Osteocyte (in vitro differentiated cells): ENCODE results near the gene FOXL3. TPM values are rescaled to one million over a fixed set of nuclear protein-coding genes. Genes with fewer than 3 reads are reported as not detected.
"Not testable (repeated sequence)": the region's sequence is repeated elsewhere in the genome, so short reads cannot be mapped to it uniquely, and the experiment has no call there.

ENCODE experiments used
- DNase-seq: peaks from one replicate; pipeline ENCODE4 v3.0.0; 2021; ENCODE audit warnings: mixed read lengths; ENCODE audit not compliant: unreplicated experiment; ENCODE audit errors: extremely low spot score
- H3K27ac Mint-ChIP-seq: one replicate; pipeline ENCODE4 v1.8.0; 2021; ENCODE audit warnings: mild to moderate bottlenecking, mixed read lengths; ENCODE audit not compliant: unreplicated experiment
- H3K27me3 Mint-ChIP-seq: one replicate; pipeline ENCODE4 v1.8.0; 2021; ENCODE audit warnings: mixed read lengths; ENCODE audit not compliant: unreplicated experiment
- H3K36me3 Mint-ChIP-seq: one replicate; pipeline ENCODE4 v1.8.0; 2021; ENCODE audit warnings: mixed read lengths; ENCODE audit not compliant: unreplicated experiment
- H3K4me1 Mint-ChIP-seq: one replicate; pipeline ENCODE4 v1.8.0; 2021; ENCODE audit warnings: mixed read lengths; ENCODE audit not compliant: unreplicated experiment
- H3K4me3 Mint-ChIP-seq: one replicate; pipeline ENCODE4 v1.8.0; 2021; ENCODE audit warnings: mild to moderate bottlenecking, moderate library complexity, mixed read lengths; ENCODE audit not compliant: unreplicated experiment
- H3K9me3 Mint-ChIP-seq: one replicate; pipeline ENCODE4 v1.8.0; 2021; ENCODE audit warnings: mixed read lengths; ENCODE audit not compliant: unreplicated experiment
- total RNA-seq: library from RNA; stranded (reverse); gene quantifications from 2 replicates; pipeline ENCODE4 v1.2.1, GENCODE V29; 2021
- TF ChIP-seq, protein P1 (sequence below): fragments of 200-600 bp; sonication (generic); IDR thresholded peaks from 2 replicates; pipeline ENCODE4 v1.5.0; 2021; ENCODE audit warnings: antibody characterized with exemption, mild to moderate bottlenecking, moderate library complexity

The FOXL3 gene
- total RNA-seq, 1 donor from 2014 or later = not detected

DNA sequence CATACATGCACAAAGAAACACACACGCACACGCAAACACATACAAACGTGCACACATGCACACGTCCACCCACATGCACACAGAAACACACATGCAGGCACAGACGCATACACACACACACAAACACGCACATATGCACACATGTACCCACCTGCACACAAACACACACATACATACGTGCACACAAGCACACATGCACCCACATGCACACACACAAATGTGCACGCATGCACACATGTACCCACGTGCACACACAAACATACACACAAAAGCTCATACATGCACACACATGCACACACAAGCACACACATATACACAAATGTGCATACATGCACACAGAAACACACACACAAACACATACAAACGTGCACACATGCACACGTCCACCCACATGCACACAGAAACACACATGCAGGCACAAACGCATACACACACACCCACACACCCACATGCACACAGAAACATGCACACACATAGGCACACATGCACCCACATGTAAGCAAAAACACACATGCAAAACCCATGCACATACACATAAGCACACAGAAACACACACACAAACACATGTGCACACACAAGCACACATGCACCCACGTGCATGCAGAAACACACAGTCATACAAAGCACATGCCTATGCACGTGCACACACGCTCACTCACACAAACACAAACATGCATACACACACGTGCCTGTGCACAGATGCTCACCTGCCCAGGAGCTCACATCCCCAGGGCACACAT, 44.8 kb downstream of the FOXL3 start:
- H3K4me1 Mint-ChIP-seq = peaks cover 6% of the 10 kb centered on the region
- H3K4me3 Mint-ChIP-seq = no peak overlapping the region
- TF ChIP-seq, protein P1, sequence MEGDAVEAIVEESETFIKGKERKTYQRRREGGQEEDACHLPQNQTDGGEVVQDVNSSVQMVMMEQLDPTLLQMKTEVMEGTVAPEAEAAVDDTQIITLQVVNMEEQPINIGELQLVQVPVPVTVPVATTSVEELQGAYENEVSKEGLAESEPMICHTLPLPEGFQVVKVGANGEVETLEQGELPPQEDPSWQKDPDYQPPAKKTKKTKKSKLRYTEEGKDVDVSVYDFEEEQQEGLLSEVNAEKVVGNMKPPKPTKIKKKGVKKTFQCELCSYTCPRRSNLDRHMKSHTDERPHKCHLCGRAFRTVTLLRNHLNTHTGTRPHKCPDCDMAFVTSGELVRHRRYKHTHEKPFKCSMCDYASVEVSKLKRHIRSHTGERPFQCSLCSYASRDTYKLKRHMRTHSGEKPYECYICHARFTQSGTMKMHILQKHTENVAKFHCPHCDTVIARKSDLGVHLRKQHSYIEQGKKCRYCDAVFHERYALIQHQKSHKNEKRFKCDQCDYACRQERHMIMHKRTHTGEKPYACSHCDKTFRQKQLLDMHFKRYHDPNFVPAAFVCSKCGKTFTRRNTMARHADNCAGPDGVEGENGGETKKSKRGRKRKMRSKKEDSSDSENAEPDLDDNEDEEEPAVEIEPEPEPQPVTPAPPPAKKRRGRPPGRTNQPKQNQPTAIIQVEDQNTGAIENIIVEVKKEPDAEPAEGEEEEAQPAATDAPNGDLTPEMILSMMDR = no peak
- DNase-seq = no peak
- H3K36me3 Mint-ChIP-seq = no peaks in the 10 kb centered on the region
- peaks cover 10% of the 10 kb centered on the region for H3K27me3 Mint-ChIP-seq
- no peak overlapping the region for H3K27ac Mint-ChIP-seq
- H3K9me3 Mint-ChIP-seq = no peaks in the 10 kb centered on the region

DNA sequence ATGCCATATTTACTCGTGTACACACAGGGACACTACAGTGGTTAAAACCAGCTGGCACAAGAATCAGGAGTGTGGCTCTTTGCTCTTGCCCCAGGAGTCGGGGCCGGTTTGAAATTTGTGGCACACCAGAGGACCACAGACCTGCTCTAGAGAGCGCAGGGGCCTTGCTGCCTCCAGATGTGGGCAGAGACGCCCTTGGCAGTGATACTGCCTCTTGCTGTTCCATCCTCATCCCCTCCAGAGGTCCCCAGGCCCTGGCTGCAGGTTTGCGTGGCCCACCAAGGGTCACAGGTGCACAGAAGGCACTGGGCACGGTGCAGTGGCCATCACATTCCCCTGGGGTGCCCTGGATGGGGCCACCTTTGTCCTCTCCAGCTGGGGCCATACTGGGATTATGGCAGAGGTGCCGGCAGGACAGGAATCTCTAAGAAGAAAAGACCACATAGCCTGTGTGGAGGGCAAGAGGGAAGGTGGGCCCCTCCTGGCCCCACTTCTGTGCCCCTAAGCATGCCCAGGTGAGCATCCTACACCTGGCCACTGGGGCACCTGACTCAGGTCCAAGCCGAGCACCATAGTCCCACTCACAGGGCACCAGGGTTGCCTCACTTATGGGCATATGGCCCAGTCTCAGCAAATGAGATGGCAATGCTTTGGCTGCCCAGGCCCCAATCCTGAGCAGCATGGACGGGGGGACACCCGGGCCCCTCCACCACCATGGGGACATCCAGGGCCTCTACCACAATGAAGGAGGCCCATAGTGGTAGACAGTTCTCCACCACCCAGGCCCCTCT, 45.6 kb downstream of the FOXL3 start:
- no peak overlapping the region for H3K27ac Mint-ChIP-seq
- peaks cover 6% of the 10 kb centered on the region for H3K4me1 Mint-ChIP-seq
- DNase-seq = no peak
- no peaks in the 10 kb centered on the region for H3K36me3 Mint-ChIP-seq
- H3K4me3 Mint-ChIP-seq = no peak overlapping the region
- H3K27me3 Mint-ChIP-seq = peaks cover 13% of the 10 kb centered on the region
- TF ChIP-seq, protein P1 = no peak
- H3K9me3 Mint-ChIP-seq = no peaks in the 10 kb centered on the region

DNA sequence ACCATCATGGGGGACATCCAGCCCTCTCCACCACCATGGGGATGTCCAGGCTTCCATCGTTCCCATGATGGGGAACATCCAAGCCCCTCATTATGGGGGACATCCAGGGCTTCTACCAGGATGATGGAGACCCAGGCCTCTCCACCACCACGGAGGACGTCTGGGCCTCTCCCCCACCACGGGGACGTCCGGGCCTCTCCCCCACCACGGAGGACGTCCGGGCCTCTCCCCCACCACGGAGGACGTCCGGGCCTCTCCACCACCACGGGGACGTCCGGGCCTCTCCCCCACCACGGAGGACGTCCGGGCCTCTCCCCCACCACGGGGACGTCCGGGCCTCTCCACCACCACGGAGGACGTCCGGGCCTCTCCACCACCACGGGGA, 46.2 kb downstream of the FOXL3 start:
- H3K4me3 Mint-ChIP-seq, H3K27me3 Mint-ChIP-seq, H3K4me1 Mint-ChIP-seq, H3K27ac Mint-ChIP-seq, DNase-seq, H3K9me3 Mint-ChIP-seq, H3K36me3 Mint-ChIP-seq: not testable (repeated sequence)

DNA sequence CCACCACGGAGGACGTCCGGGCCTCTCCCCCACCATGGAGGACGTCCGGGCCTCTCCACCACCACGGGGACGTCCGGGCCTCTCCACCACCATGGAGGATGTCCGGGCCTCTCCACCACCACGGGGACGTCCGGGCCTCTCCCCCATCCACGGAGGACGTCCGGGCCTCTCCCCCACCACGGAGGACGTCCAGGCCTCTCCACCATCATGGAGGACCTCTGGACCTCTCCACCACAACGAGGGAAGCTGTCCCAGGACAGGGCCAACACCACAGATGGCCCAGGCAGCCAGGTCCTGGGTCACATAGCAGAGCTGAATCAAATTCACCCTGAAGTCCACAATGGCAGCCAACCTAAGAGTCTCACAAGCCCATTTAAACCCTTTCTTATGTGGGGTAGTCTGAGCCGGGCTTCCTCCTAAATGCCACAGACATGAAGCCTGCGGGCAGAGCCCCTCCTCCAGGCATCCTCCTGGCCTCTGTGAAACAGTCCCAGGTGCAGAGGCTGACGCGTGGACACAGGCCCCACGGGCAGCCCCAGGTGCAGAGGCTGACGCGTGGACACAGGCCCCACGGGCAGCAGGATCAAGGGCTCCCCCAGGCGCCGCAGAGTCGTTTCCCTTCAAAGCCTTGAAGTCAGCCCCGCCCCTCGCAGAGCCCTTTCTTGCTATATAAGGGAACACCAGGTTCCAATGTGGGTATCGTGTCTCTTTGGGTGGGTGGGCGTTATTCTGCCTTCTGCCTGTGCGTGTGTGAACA, 47.0 kb downstream of the FOXL3 start:
- peaks cover 6% of the 10 kb centered on the region for H3K4me1 Mint-ChIP-seq
- TF ChIP-seq, protein P1 = no peak
- H3K9me3 Mint-ChIP-seq = no peaks in the 10 kb centered on the region
- no peak for DNase-seq
- H3K4me3 Mint-ChIP-seq = no peak overlapping the region
- H3K27me3 Mint-ChIP-seq = peaks cover 6% of the 10 kb centered on the region
- no peaks in the 10 kb centered on the region for H3K36me3 Mint-ChIP-seq
- no peak overlapping the region for H3K27ac Mint-ChIP-seq

DNA sequence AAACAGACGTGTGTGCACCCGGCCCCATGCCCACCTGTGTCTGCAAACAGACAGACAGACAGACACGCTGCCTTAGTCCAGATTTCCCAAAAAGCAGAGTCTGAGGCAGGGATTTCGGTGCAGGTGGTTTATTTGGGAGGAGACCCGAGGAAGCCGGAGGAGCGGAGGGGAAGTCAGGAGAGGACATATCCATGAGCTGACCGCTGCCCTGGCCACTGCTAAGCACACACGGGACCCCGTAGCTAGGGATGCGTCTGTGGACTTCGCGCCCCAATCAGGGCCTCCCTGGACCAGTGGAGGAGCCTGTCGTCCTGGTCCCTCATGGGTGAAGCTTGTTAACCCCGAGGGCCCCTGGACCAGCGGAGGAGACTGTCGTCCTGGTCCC, 47.6 kb downstream of the FOXL3 start:
- DNase-seq = no peak
- Mint-ChIP-seq H3K9me3 (no peaks in the 10 kb centered on the region), H3K36me3 (no peaks in the 10 kb centered on the region), H3K4me3 (no peak overlapping the region), H3K4me1 (peaks cover 6% of the 10 kb centered on the region), H3K27ac (no peak overlapping the region), H3K27me3 (peaks cover 6% of the 10 kb centered on the region)
- TF ChIP-seq, protein P1 = no peak
